GM12878 (cell line): ENCODE results near the gene PRRC2B.

Experiments used
- HDAC2 ChIP-seq: fragments of 200-600 bp; sonication (generic); IDR thresholded peaks from 2 replicates; pipeline ENCODE4 v1.6.1; 2017
- POLR2AphosphoS5 ChIP-seq: IDR thresholded peaks from 2 replicates; pipeline ENCODE4 v1.6.1; 2011; ENCODE audit warnings: mild to moderate bottlenecking, low read length, inconsistent platforms
- SREBF1 ChIP-seq: IDR thresholded peaks from 2 replicates; pipeline ENCODE4 v1.6.1; 2012; ENCODE audit warnings: mild to moderate bottlenecking, low read length
- TAF1 ChIP-seq: IDR thresholded peaks from 2 replicates; pipeline ENCODE4 v1.6.1; 2011; ENCODE audit warnings: mild to moderate bottlenecking, low read depth, low read length, borderline replicate concordance
- TF ChIP-seq, protein P1 (sequence below), 3 experiments: IDR thresholded peaks in 2 of 3; conservative IDR thresholded peaks in 1 of 3; 2 replicates each; pipeline ENCODE4 v1.5.1; 2011; ENCODE audit warnings: low read depth in 3 of 3, low read length in 3 of 3, mild to moderate bottlenecking in 3 of 3, control low read depth in 2 of 3, moderate library complexity in 2 of 3, inconsistent platforms in 1 of 3, mixed read lengths in 1 of 3; ENCODE audit not compliant: control insufficient read depth in 2 of 3, insufficient read depth in 1 of 3; ENCODE audit errors: extremely low read depth in 1 of 3

DNA sequence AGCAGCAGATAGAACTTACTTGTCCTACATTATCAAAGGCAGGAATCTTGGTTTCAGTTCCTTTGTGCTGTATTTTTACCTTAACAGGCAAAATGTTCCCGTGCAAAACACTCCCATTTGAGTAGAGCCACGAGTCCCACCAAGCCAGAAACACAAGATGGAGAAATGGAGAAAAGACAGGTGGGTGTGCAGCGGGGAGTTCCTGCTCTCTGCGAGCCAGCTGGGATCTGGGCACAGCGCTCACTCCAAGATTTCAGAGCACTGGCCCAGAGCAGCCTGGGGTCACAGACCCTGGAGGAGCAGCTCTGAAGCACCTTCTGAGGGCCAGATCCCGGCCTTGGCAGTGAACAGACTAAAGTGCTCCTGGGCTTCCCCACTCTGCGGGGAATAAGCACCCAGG lies 134.3 kb downstream of the PRRC2B start:
- TF ChIP-seq, protein P1, sequence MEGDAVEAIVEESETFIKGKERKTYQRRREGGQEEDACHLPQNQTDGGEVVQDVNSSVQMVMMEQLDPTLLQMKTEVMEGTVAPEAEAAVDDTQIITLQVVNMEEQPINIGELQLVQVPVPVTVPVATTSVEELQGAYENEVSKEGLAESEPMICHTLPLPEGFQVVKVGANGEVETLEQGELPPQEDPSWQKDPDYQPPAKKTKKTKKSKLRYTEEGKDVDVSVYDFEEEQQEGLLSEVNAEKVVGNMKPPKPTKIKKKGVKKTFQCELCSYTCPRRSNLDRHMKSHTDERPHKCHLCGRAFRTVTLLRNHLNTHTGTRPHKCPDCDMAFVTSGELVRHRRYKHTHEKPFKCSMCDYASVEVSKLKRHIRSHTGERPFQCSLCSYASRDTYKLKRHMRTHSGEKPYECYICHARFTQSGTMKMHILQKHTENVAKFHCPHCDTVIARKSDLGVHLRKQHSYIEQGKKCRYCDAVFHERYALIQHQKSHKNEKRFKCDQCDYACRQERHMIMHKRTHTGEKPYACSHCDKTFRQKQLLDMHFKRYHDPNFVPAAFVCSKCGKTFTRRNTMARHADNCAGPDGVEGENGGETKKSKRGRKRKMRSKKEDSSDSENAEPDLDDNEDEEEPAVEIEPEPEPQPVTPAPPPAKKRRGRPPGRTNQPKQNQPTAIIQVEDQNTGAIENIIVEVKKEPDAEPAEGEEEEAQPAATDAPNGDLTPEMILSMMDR (IDR thresholded peaks at IDR 0.05 in 2 of 3, conservative IDR thresholded peaks at IDR 0.05 in 1 of 3; ENCODE audit: control insufficient read depth in 2 of 3, extremely low read depth in 1 of 3, insufficient read depth in 1 of 3, low read depth in 3 of 3, low read length in 3 of 3) = no peak
- TF ChIP-seq HDAC2 = no peak
- no peak for TF ChIP-seq POLR2AphosphoS5
- TF ChIP-seq SREBF1 = no peak
- TF ChIP-seq TAF1 = no peak
